GM21390 (cell line): ENCODE measurements around the gene GET4.
"Not testable (repeated sequence)": the region's sequence is repeated elsewhere in the genome, so short reads cannot be mapped to it uniquely, and the experiment has no call there.

Source experiments
- ATAC-seq: cut with Tn5 transposase; IDR thresholded peaks from one replicate; pipeline ENCODE4 v1.9.1; 2021; ENCODE audit not compliant: unreplicated experiment

GET4 gene

GRCh38 chr7:868189-868486 lies 8.2 kb upstream of the GET4 start:
- ATAC-seq: no peak

- no peak for ATAC-seq
Measured at GRCh38 chr7:869348-869747, 7.0 kb upstream of the GET4 start.

- ATAC-seq: no peak
Measured at GRCh38 chr7:871900-872537, 4.3 kb upstream of the GET4 start.

GRCh38 chr7:872685-873084 lies 3.7 kb upstream of the GET4 start:
- not testable (repeated sequence) for ATAC-seq

GRCh38 chr7:873367-874002 lies 2.9 kb upstream of the GET4 start:
- no peak for ATAC-seq

DNA sequence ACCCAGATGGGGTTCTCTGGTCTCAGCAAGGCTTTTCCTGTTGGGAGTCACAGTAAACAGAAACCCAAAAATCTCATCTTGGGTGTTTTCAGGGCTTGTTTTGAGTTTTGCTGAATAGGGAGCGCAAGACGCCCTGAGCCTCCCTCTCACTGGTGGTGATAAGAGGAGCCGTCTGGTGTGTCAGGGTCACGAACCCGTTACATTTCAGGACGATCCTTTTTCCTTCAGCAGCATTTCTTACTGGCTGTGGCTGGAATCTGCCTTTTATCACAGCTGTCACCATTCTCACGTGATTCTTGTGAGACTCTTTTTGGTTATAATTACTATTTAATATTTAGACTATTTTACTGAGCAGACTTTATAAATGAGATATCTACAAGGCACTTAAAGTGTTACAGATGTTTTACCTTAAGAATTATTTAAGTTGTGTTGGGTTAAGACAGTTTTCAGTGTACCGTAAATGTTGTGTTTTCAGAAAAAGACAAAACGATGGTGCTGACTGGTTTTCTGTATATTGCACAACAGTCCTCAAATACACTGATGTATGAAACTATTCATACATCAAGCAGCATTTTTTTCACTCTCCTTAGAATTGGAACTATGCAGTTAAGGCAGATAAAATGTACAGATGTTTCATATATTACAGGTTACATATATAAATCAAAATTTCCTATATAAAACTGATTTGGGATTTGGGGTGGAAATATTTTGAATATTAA lies 2.2 kb upstream of the GET4 start:
- no peak for ATAC-seq

- no peak for ATAC-seq
Measured at GRCh38 chr7:875051-875450, 1.3 kb upstream of the GET4 start.

DNA sequence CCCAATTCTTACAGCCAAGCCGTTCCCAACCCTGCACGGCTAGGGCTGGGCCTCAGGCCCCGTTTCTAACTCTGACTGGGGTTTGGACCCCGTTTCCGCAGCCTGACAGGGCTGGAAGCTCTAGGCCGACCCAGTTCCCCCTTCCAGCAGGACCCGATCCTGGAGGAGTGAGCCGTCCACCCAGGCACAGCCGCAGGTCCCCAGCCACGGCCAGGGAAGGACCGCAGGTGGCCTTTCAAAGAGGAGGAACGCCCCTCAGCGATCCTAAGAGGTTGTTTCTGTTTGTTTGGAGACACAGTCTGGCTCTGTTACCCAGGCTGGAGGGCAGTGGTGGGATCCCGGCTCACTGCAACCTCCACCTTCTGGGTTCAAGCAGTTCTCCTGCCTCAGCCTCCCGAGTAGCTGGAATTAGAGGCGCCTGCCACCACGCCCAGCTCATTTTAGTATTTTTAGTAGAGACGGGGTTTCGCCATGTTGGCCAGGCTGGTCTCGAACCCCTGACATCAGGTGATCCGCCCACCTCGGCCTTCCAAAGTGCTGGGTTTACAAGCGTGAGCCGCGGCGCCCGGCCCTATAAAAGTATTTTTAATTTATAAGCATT lies 778 bp upstream of the GET4 start:
- no peak for ATAC-seq

DNA sequence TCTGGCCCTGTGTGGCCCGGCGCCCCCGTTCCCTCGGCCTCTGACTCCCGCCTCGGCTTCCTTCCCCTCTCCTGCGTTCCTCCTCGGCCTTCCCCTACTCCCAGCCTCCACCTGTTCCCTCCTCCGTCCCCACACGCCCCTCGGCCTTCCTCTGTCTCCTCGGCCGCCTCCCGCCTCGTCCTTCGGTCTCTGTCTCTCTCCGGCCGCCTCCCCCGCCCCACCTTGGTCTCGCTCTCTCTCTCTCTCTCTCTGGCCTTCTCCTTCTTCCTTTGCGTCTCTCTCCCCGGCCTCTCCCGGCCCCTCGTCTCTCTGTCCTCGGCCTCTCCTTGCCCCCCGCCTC lies 588 bp downstream of the GET4 start:
- peak; percentile 20 for ATAC-seq

- ATAC-seq: no peak
Measured at GRCh38 chr7:877312-878232, 1.2 kb downstream of the GET4 start.

- no peak for ATAC-seq
Measured at GRCh38 chr7:879093-879492, 2.7 kb downstream of the GET4 start.

DNA sequence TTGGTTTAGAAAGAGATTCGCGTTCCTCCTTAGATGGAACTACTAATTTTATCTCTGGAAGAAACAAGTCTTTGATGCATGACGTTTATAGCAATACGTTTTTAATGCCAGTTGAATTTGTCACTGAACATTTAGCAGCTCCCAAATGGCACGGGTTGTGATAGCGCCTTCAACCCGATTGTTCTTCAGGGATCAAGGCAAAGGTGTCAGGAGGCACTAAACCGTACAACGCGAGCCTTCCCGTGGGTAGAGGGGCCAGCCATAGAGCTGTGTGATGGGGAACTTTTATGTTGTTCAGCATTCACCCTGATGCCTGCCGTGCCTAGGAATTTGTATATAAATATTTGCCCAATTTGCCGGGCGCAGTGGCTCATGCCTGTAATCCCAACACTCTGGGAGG lies 3.4 kb downstream of the GET4 start:
- ATAC-seq: no peak

DNA sequence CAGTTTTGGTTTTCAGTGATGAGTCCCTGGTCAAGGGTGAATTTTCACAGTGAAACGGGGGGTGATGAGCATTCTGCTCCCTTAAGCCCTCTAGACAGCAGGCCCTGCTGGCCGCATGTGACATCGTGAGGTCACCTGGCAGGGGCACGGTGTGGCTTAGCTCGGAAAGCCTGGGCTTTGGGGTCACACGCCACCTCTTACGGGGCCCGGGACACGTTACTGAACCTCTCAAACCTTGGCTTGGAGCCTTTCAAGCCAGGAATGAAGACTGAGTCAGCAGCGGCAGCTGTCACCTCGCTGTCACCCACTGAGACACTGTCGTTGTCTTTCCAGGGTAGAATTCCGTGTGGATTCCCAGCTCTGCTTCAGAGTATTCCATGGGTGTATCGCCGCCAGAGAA lies 4.1 kb downstream of the GET4 start:
- no peak for ATAC-seq

- ATAC-seq: no peak
Measured at GRCh38 chr7:881441-882234, 5.3 kb downstream of the GET4 start.

DNA sequence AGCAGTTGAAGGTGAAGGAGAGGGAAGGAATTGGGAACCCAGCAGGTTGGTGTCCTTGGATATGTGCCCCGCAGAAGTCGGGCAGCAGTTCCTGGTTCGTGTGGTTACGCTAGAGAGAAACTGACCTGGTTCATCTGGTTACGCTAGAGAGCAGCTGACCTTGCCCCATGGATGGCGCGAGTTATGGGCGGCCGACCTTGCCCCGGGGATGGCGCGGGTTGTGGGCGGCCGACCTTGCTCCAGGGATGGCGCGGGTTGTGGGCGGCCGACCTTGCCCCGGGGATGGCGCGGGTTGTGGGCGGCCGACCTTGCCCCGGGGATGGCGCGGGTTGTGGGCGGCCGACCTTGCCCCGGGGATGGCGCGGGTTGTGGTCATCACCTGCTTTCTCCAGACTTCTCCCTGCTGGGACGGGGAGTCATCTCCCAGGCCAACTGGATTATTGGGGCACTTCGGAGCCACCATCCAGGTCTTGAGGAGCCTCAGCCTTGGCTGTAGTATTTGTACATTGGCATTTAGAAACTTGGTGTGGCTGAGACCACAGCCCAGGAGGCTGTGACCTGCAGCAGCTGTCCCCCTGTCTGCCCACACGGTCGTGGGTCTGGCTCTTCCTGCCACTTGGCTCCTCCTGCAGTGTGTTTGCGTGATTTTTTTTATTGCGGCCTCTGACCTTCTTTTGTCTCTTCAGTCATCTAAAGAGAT lies 6.1 kb downstream of the GET4 start:
- ATAC-seq: no peak

DNA sequence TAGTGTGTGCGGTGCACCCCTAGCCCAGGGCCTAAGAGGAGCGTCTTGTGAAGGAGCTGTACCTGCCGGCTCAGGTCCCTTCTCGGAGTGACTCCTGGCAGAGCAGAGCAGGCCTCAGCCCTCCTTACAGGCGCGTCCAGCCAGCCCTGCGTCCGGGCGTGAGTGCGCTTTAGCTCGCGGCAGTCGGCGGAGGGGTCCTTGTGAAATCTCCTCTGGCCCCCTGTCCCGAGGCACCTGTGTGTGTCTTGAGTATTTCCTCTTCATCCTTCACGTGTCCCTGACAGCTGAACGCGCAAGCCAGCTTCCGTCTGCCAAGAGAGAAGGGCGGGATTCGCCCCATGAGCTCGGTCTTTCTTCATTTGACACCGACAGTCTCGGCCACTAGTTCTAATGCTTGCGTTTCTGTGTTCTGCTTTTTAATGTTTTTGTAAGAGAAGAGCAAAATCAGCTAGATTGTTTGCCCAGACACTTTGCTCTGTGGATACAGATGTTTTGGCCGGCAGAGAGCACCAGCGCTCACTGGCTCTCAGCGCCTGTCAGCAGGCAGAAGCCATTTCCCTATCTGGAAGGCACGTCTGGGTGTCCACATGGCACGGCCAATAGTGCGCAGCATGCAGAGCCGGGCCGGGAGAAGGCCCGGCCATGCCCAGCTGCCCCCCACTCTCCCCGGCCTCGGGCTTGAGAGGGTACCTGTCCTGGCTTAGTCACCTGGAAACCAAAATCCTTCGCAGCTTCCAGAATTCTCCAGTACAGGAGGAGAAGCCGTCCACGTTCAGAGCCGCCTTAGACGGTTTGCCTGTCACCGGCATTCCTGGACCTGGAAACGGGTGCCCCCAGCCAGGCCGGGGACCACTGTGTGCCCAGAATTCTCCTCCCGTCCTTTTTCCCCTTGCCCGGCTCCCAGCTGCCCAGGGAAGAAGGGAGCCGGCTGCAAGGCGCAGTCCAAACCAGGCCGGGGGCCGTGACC lies 7.0 kb downstream of the GET4 start:
- ATAC-seq: no peak

DNA sequence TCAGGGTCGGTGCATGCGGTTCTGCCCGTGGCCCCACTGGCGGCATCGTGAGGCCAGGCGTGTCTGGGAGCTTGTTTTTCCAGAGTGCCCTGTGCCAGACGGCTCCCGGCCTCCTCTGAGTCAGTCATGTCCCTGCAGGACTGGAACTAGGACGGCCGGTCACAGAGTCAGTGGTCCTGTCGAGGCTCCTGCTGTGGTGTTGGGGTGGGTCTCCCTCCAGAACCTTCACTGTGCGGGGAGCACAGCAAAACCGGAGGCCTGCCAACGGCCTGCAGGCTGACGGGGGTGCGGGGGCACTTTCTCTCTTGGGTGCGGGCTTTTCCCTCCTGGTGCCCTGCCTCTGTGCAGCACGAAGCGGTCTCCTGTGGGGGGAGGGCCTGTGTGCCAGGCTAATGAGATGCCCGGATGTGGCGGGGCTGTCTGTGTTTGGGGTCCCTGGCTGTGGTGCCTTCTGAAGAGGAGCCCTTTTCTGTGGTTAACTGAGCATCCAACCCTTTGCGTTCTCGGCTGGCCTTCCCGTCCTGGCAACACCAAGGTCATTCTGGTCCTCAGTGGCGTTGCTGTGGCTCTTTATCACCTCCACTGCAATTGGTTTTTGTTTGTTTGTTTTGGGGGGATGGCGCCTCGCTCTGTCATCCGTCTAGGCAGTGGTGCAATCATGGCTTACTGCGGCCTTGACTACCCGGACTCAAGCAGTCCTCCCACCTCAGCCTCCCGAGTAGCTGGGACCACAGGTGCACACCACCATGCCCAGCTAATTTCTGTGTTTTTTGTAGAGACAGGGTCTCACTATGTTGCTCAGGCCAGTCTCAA lies 8.0 kb downstream of the GET4 start:
- no peak for ATAC-seq
